OCI-LY1 (cell line): ENCODE results near the gene RFESD.

Experiments used
- CTCF ChIP-seq: fragments of 200-600 bp; sonication (generic), shearing (Covaris generic); IDR thresholded peaks from 2 replicates; pipeline ENCODE4 v1.5.1; 2017; ENCODE audit warnings: mild to moderate bottlenecking, antibody characterized with exemption, low read length, moderate library complexity, mixed read lengths
- EZH2 ChIP-seq: fragments of 200-600 bp; sonication (generic), shearing (Covaris generic); IDR thresholded peaks from 2 replicates; pipeline ENCODE4 v1.8.0; 2017; ENCODE audit warnings: borderline replicate concordance, mixed run types, mild to moderate bottlenecking, antibody characterized with exemption, low read length, moderate library complexity, mixed read lengths

GRCh38 chr5:95673081-95673480, 26.5 kb downstream of the RFESD start:
- TF ChIP-seq CTCF: no peak
- TF ChIP-seq EZH2: no peak
